ENCODE results near the gene PPP1R9A. TPM values are rescaled to one million over a fixed set of nuclear protein-coding genes. Genes with fewer than 3 reads are reported as not detected.

Gene PPP1R9A
- total RNA-seq, 1 donor from 2014 or later: 0.79 TPM

DNA sequence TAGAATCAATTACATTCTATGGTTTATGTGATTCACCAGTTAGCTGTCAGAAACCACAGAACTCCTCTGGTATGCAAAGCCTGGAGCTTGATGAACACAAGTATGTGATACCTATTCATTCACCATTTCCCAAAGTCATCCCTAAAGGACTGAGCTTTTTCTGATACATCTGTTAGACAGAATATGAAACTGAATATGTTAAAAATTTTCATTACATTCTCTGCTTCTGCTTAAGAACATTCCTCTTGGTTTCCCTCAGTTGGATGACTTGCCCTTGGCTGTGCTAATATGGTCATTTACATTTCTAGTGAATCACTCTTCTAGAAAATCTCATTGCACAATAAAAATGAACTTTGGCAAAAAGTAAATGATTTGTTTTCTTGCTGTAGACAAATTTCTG lies 427.7 kb downstream of the PPP1R9A start:
- FAIRE-seq: no peak
- Histone ChIP-seq H3K27me3 (ENCODE audit: control insufficient read depth, insufficient read depth, low read length) (no peaks in the 10 kb centered on the region), H3K4me3 (ENCODE audit: low read depth, low read length) (no peak overlapping the region), H3K36me3 (ENCODE audit: control insufficient read depth, insufficient read depth, low read length) (no peaks in the 10 kb centered on the region)
- TF ChIP-seq, protein P1, sequence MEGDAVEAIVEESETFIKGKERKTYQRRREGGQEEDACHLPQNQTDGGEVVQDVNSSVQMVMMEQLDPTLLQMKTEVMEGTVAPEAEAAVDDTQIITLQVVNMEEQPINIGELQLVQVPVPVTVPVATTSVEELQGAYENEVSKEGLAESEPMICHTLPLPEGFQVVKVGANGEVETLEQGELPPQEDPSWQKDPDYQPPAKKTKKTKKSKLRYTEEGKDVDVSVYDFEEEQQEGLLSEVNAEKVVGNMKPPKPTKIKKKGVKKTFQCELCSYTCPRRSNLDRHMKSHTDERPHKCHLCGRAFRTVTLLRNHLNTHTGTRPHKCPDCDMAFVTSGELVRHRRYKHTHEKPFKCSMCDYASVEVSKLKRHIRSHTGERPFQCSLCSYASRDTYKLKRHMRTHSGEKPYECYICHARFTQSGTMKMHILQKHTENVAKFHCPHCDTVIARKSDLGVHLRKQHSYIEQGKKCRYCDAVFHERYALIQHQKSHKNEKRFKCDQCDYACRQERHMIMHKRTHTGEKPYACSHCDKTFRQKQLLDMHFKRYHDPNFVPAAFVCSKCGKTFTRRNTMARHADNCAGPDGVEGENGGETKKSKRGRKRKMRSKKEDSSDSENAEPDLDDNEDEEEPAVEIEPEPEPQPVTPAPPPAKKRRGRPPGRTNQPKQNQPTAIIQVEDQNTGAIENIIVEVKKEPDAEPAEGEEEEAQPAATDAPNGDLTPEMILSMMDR (IDR thresholded peaks at IDR 0.05; ENCODE audit: insufficient read depth, low read length, severe bottlenecking): no peak
- peak; percentile 68 for DNase-seq (ENCODE audit: low read depth)

DNA sequence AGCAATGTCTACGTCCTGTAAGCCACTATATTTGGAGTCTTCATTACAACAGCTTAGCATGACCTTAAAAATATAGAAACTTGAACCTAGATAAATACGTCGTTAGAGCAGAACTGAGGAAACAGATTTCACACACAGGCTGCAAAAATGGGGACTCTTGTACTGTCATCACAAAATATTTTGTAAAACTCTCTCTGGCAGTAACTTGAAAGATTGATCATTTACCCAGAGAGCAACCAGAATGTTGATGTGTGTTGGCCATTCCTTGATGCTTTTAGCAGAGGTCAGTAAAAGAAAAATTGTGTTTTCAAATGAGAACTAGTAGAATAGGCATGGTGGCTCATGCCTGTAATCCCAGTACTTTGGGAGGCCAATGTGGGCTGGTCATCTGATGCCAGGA lies 431.4 kb downstream of the PPP1R9A start:
- Histone ChIP-seq H3K27me3 (ENCODE audit: control insufficient read depth, insufficient read depth, low read length) (no peaks in the 10 kb centered on the region), H3K4me3 (ENCODE audit: low read depth, low read length) (no peak overlapping the region), H3K36me3 (ENCODE audit: control insufficient read depth, insufficient read depth, low read length) (no peaks in the 10 kb centered on the region)
- DNase-seq (ENCODE audit: low read depth) (no peak), FAIRE-seq (no peak)
- TF ChIP-seq, protein P1 (IDR thresholded peaks at IDR 0.05; ENCODE audit: insufficient read depth, low read length, severe bottlenecking): no peak

DNA sequence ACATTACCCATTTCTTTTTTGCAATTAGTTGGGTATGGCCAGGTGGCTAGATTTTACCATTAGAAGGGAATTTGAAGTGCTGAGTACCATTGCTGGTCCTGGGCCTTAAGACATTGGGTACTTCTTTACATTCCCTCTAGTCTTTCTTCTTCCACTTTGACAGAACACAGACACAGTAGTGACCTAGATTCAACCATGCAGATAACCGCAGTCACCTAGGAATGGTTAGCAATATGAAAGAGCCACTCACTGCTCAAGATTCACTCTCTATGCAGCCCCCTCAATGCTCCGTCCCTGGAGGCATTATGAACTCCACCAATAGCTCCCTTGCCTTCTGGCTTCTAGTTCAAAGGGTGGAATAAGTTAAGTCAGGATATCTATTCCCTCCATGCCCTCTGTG lies 433.1 kb downstream of the PPP1R9A start:
- Histone ChIP-seq H3K4me3 (ENCODE audit: low read depth, low read length) (no peak overlapping the region), H3K36me3 (ENCODE audit: control insufficient read depth, insufficient read depth, low read length) (no peaks in the 10 kb centered on the region), H3K27me3 (ENCODE audit: control insufficient read depth, insufficient read depth, low read length) (no peaks in the 10 kb centered on the region)
- FAIRE-seq (no peak), DNase-seq (ENCODE audit: low read depth) (no peak)
- TF ChIP-seq, protein P1 (IDR thresholded peaks at IDR 0.05; ENCODE audit: insufficient read depth, low read length, severe bottlenecking): no peak

DNA sequence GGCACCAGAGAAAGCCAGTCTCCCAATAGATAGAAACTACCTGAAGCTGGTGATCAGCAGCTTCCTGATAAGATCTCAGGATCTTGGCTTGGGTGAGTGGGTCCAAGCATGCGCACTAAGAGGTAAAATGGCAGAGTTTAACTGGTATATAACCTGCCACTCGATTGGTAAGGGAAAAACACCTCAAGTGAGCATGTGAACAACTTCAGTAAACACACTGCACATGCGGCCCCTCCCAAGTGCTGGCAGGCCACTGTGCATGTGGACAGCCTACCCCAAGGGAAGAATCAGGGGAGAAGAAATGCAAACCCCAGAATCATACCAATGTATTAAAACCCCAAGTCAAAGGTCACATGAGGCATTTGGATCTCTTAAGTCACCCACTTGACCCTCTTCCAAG lies 434.6 kb downstream of the PPP1R9A start:
- Histone ChIP-seq H3K27me3 (ENCODE audit: control insufficient read depth, insufficient read depth, low read length) (no peaks in the 10 kb centered on the region), H3K4me3 (ENCODE audit: low read depth, low read length) (no peak overlapping the region), H3K36me3 (ENCODE audit: control insufficient read depth, insufficient read depth, low read length) (no peaks in the 10 kb centered on the region)
- TF ChIP-seq, protein P1 (IDR thresholded peaks at IDR 0.05; ENCODE audit: insufficient read depth, low read length, severe bottlenecking): no peak
- FAIRE-seq (no peak), DNase-seq (ENCODE audit: low read depth) (no peak)

DNA sequence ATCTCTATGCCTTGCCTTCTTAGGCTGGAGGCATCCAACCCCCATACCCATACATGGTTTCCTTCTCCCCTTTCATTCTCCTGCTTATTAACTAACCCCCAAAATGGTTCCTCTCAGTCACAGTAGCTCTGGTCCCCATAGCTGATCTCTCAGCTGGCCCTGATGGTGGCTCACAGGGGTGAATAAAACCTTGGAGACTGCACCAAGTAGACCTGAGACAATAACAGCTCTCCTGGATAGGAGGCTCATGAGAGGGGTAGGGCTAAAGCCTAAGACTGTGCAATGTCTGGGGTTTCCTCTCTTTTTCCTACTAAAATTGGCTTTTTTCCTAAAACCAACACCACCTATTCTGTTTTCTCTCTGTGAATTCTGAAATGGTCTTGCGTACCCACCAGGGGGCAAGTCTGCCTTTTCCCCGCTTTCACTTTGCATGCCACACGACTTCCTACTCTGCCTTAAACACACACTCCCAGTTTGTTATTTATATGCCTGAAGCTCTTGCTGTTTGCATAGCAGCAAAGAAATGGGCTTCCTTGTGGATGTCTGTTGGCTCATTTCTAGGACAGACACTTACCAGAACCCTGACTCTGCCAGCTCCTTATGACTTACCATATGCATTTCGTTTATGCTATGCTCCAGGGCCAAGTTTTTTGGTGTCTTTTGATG lies 435.4 kb downstream of the PPP1R9A start:
- H3K36me3 ChIP-seq (ENCODE audit: control insufficient read depth, insufficient read depth, low read length): no peaks in the 10 kb centered on the region
- DNase-seq (ENCODE audit: low read depth) (no peak), FAIRE-seq (peak; percentile 40)
- TF ChIP-seq, protein P1 (IDR thresholded peaks at IDR 0.05; ENCODE audit: insufficient read depth, low read length, severe bottlenecking): no peak
- H3K27me3 ChIP-seq (ENCODE audit: control insufficient read depth, insufficient read depth, low read length): no peaks in the 10 kb centered on the region
- no peak overlapping the region for H3K4me3 ChIP-seq (ENCODE audit: low read depth, low read length)

All from bronchial epithelial cell (primary cell).